Suppressor macrophage (primary cell): Measurements from ENCODE around the gene ACAA1.
A peak's percentile ranks its signal among the peaks of the same experiment; 100 is the strongest.
"Not testable (repeated sequence)": the region's sequence is repeated elsewhere in the genome, so short reads cannot be mapped to it uniquely, and the experiment has no call there.

Experiments used
- DNase-seq, 4 experiments: peaks; one replicate each; pipeline ENCODE4 v3.0.0-alpha.2; 2020 to 2022

The ACAA1 gene

DNA sequence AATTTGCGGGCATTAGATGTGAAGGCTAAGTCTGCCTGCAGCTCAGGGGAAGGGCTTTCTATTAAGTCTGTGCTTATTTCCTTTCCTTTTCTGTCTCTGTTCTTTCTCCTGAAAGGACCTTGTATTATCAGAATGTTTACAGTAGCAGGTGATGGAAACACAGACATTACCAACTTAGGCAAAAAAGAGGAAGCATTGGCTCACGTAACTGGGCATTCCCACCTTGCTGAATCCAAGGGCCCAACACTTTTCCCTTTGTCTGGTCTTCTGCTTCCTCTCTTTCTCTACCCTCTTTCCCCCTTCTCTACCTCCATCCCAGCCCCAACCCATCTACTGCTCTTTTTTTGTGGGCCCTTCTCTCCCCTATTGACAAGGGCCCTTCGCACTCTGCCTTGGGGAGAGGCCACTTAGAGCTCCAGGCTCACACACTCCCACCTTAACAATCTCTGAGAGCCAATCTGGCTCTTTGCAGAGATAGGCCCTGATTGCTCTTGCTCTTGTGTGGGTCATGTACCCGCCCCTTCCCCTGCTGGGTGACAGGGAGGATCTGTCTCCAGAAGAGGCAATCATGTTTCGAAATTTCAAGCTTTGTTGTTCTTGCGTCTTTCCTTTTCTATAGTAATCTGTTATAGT lies 35.0 kb downstream of the ACAA1 start:
- peak in 2 of 4 experiments; percentile 28 to 35 for DNase-seq

DNA sequence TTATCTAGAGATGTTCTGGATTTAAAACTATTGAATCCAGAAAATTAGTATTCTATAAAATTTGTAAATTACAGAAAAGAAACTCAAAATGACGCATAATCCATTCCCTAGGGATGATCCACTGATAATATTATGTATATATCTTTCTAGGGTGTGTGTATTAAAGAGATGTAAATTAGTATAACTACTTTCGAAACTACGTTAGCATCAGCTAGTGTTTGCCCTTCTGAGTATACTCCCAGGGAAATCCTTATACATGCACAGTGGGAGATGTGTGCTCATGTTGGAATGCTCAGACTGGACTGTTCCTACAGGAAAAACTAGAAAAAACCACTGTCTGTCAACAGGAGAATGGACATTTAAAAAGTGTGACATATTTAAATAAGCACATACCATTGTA lies 36.4 kb downstream of the ACAA1 start:
- DNase-seq, result no peak

GRCh38 chr3:38099518-38099917 lies 37.4 kb downstream of the ACAA1 start:
- no peak for DNase-seq

DNA sequence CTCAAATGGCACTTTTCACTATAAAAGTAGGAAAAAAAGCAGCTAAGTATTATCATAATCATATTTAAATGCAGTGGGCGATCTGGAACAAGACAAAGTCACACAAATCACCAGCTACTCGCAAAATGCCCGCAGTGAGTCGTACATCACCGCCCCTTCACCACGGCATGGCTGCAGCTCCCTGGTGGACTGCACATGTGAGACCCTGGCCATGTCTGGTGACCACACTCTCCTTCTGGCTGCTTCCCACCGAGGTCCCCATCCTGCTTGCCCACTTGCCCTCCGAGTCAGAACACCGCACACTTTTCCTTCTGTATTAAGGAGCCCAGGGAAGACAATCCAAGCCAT lies 38.6 kb downstream of the ACAA1 start:
- no peak for DNase-seq

DNA sequence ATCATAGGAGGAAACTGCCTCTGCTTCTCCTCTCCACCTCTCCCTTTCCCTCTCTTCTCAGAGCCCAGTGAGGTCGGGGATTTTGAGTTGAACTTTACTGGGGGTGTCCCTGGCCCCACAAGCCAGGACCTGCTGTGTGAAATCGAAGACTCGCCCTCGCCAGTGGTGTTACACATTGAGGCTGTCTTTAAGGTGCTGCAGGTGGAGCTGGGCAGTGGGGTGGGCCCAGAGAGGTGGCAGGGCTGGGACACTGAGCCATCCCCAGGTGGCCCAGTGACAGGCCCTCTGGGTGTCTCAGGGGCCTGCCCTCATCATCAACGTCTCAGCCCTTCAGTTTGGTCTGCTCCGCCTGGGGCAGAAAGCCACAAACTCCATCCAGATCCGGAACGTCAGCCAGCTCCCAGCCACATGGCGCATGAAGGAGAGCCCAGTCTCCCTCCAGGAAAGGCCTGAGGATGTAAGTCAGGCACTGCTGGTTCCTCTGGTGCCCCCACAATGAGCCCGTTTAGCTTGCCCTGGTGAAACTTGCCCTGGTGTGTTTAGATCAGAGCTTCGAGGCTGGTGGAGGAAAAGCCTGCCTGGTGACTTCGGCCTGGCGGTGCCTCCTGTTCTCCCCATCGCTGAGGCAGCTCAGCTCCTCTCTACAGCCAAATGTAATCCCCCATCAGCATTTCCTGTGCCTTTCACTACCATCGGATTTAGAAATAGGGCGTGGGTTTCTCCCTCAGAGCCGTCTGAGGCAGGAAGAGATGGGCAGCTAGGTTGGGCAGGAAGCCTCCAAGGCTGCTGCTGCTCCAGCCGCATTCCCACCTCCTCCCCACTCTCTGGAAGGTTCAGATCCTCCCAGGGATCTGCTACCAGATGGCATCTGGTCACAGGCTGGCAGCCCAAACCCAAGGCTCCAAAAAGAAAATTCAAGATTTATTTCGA lies 39.2 kb downstream of the ACAA1 start:
- no peak for DNase-seq

DNA sequence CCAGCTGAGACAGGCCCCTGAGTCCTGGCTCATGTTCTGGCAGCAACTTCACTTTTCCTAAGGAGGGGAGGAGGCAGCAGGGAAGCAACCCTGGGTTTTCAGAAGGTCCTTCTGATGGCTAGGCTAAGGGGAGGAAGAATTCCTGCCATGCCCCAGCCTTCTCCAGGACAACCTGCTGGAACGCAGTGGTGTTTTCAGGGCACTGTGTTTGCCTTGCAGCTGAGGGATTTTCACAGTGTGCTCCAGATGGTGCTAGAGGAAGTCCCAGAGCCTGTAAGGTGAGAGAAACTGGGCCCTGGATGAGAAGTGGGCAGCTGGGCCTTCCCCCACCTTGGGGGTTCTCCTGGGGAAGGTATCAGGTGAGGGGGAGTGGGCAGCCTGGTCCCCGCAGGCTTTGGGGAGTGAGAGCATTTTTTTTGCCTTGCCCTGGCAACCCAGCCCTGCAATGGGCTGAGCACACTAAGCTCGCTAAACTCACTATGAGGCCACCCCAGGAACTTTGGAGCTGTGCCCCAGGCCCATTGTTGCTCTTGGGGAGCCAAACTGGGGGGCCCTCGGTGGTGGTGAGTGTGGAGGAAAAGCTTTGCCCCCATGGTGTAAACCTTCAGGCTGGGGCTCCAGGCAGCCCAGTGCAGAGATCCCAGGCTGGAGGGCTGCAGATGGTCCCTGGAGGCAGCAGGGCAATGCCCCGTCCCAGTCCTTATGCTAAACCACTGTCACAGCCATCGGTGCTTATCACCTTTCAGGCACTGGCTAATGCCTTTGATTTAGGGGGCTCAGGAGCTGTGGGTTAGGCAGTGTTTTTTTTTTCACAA lies 41.1 kb downstream of the ACAA1 start:
- no peak for DNase-seq

DNA sequence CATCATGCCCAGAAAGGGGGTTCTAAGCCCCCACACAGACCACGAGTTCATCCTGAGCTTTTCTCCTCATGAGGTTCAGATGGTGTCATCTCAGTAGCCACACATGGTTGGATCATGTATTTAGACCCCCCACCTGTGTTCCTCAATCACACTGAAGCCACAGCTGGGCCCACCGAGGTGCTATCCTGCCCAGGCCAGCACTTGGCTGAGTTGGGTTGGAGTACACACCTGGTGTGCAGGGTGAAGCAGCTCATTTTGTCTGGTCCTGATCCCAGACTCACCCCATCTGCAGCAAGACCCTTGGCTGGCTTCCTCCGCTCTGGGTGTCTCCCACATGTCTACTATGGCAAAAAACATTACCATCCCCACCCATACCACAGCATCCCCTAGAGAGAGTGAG lies 41.9 kb downstream of the ACAA1 start:
- no peak for DNase-seq

GRCh38 chr3:38090453-38090852 lies 46.5 kb downstream of the ACAA1 start:
- no peak for DNase-seq

DNA sequence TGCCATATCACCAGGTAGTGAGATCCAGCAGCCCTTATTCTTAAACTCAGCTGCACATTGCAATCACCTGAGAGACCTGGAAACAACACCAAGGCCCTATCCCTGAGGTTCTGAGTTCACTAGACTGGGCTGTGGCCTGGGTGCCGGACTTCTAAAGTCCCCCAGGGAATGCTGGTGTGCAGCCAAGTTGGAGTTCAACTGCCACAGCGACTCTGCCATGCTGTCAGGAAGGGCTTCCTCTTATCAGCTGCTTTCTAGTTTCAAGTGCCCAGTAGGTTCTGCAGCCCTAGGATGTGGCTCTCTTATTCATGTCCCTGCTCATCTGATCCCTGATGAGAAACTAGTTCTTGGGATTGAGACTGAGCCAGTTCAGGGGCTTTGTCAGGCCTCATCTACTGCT lies 47.8 kb downstream of the ACAA1 start:
- peak in 1 of 4 experiments; percentile 21 for DNase-seq

DNA sequence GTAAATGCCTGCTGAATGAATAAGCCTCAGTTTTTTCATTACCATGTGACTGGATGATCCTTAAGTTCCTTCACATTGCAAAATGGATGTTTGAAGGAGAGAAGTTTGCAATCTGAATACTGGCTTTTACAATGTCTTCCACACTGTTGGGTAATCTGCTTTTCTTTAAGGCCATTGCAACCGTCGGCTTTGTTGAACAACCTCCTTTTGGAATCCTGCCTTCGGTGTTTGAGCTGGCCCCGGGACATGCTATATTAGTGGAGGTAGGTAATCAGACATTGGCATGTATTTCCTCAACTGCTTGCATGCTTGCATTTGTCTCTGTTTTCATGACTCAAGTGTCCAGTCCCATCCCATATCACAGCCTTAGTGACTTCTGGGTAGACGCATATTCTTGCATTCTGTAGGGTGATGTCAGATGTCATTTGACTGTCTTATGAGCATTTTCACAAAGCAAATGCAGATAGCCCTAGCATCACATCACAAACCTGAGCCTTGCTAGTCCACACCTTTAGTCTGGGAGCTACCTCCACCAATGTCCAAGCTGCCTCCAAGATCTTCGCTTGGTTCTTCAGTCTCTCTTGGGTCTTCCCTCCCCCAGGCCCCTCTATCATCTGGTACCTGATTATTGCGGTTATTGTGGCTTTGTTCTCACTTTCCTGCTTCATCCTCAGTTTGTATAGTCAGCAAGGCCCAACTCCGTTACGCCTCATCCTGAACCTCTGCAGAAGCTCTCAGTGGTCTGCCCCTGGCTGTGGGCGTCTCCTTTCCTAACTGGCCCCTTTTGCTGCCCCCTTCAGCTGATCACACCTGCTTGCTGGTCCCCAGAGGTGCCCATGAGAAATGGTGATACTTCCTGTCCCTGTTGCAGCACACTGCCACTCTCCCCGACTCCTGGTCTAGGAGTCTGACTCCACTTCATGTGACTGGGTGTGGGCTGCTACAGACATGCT lies 48.5 kb downstream of the ACAA1 start:
- peak in 3 of 4 experiments; percentile 23 to 39 (median 31) for DNase-seq

DNA sequence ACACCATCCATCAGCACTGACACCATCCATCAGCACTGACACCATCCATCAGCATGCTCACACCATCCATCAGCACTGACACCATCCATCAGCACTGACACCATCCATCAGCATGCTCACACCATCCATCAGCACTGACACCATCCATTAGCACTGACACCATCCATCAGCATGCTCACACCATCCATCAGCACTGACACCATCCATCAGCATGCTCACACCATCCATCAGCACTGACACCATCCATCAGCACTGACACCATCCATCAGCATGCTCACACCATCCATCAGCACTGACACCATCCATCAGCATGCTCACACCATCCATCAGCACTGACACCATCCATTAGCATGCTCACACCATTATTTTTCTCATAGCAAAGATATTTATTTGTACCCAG lies 49.6 kb downstream of the ACAA1 start:
- not testable (repeated sequence) for DNase-seq

- no peak for DNase-seq
These were observed 50.4 kb downstream of the ACAA1 start for GRCh38 chr3:38086496-38086895.

DNA sequence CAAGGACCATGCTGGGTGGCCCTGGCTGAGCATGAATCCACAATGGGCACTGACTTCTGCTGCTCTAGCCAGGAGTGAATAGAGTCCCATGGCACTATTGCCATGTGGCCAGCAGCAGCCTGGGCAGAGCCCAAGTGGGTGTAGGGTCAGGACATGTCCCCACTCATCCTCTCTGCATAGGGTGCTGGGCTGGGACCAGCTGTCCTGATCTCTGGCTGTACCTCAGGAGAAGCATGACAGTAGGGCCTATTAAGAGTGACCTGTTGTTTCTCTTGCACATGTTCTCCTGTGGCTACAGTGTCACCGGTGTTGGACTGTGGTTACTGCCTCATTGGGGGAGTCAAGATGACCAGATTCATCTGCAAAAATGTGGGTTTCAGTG lies 51.0 kb downstream of the ACAA1 start:
- DNase-seq, result no peak

DNA sequence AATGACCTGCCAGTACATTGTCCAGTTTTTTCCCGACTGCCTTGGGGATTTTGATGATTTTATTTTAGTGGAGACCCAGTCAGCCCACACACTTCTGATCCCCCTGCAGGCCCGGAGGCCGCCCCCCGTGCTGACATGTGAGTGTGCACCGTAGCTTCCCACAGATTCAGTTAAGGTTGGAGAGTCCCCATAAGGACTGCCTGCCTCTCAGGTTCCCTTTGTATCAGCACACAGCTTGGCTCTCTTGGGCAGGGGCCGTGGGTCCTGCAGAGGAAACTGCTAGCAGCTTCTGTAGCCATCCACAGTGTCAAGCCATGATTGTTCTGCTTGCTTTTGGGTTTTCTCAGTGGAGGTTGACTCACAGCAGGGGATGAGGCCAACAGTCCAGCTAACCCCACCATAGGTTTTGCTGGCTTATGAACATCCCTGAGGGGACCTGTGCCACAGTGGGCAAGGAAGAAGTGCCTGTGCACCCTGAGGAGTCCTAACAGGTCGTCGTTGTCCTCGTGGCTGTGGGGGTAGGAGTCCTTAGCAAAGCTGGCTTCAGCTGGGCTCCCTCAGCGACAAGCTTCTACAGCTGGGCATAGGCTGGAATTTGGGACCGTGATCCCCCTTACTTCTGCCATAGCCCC lies 51.5 kb downstream of the ACAA1 start:
- no peak for DNase-seq

- peak in 2 of 4 experiments; percentile 22 to 28 for DNase-seq
These were observed 52.3 kb downstream of the ACAA1 start for GRCh38 chr3:38084334-38085310.

DNA sequence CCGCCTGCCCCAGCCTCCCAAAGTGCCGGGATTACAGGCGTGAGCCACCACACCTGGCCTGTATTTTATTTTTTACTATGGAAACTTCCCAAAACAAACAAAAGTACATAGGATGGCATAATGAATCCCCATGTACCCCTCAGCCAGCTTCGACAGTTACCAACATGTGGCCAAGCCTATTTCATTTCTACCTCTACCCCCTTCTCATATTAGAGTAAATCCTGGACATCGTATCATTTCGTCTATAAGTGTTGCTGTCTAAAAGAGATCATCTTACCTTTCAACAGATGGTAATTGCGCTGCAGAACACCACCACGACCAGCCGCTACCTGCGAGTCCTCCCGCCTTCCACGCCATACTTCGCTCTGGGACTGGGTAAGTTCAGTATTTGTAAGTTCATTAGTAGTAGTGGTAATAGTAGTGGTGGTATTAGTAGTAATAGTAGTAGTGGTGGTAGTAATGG lies 53.0 kb downstream of the ACAA1 start:
- no peak for DNase-seq

DNA sequence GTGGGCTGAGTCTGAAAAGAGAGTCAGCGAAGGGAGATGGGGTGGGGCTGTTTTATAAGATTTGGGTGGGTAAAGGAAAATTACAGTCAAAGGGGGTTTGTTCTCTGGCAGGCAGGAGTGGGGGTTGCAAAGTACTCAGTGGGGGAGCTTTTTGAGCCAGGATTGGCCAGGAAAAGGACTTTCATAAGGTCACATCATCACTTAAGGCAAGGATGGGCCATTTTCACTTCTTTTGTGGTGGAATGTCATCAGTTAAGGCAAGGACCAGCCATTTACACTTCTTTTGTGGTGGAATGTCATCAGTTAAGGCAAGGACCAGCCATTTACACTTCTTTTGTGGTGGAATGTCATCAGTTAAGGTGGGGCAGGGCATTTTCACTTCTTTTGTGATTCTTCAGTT lies 53.7 kb downstream of the ACAA1 start:
- not testable (repeated sequence) for DNase-seq

GRCh38 chr3:38082296-38082695 lies 54.6 kb downstream of the ACAA1 start:
- DNase-seq, result not testable (repeated sequence)

DNA sequence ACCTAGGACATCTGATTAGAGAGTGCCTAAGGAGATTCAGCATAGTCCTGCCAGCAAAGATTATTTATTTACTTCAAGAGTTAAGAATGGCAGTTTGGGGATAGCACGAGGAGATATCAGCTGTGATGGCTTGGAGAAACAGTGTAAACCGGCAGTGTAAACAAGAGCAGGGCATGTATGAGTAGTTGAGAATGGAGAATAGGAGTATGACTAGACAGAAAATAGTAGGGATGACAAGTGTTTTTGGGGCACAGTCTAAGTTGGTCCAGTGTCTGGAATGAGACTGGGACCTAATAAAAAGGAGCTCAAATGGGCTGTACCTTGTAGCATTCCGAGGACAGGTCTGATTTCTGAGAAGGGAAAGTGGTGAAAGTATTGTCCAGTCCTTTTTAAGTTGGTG lies 59.9 kb downstream of the ACAA1 start:
- not testable (repeated sequence) for DNase-seq
